GM21381 (cell line): ENCODE results near the gene STMND1.
"Not testable (repeated sequence)": the region's sequence is repeated elsewhere in the genome, so short reads cannot be mapped to it uniquely, and the experiment has no call there.

Experiments used
- ATAC-seq: cut with Tn5 transposase; IDR thresholded peaks from one replicate; pipeline ENCODE4 v1.9.1; 2021; ENCODE audit warnings: mild to moderate bottlenecking, moderate library complexity; ENCODE audit not compliant: unreplicated experiment

The STMND1 gene

DNA sequence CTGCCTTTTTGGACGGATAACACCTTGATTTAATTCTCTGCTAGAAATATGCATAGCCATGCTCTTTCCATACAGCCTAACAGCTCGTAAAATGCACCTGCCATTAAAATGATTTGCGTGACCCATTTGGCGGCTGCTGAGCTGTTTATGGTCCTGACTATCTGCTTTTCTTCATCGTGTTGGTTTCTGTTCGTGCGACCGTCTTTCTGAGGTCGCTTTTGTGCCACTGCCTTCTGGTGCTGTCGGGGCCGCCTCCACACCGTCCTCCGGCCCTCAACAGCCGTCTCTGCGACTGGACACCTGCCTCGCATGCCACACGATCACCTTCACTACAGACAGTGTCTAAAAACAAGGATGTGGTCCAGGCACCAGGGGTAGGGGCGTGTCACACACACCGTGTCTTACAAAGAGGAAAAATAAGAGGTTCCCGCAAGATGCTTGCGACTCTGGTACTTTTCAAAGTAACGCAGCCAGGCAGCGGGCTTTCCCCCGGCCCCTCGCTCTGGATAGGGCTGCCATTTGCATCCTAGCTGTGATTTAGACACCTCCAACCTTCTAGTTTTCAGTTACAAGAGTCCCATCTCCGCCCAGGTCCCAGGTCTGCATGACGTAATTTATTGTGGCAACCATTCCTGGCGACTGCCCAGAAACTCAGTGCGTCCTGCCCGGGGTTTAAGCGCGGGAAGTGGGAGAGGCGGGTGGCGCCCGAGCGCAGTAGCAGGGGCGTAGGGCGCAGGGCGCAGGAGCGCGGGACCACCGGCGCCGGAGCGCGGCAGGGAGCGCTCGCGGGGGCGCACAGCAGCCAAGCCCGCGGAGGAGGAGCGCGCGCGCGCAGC lies at the start of gene STMND1:
STMND1 (plus strand) TSS at position 629 of the 836 bp plus-strand sequence. CDS start 208 bp downstream, outside the sequence.
- no peak for ATAC-seq

DNA sequence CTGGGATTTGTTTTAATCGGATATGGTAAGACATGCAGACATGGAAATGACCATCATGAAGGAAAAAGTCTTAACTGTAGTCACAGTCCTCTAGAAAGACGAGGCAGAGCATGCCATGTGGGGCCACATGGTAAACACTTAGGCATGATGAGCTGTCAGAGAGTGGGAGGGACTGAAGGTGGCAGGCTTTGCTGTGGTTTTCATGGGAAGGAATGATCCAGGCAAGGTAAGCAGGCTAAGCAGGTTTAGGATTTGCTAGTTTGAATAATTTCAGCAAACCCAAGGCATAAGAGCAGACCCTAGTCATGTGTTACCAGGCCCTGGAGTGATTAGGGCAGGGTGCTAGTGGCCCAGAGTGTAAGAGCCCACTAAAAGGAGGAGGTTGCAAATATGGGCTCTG lies 47.2 kb upstream of the STMND1 start:
- no peak for ATAC-seq

DNA sequence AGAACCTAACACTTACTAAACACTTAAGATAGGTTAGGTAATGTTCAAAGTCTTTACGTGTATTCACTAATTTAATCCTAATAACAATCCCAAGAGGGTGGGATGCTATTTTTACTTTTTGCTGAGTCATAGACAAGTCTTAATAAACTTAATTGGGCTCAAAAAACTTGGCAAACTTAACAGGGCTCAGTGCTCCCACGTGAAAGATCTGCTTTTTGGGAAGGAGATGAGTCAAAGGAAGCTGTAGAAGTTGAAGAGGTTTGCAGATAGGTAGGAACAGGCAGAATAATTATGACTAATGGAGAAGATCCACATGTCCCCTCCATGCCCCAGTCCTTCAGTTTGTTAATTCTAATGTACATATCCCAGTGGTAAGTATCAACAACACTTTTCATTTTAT lies 44.5 kb upstream of the STMND1 start:
- no peak for ATAC-seq

DNA sequence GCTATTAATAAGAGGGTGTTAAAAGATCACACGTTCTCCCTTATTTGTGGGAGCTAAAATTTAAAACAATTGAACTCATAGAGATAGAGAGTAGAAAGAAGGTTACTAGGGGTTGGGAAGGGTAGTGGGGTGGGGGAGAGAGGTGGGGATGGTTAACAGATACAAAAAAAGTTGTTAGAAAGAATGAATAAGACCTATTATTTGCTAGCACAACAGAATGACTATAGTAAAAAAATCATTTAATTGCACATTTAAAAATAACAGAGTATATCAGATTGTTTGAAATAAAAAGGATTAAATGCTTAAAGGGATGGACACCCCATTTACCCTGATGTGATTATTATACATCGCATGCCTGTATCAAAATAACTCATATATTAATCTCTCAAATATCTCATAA lies 43.3 kb upstream of the STMND1 start:
- no peak for ATAC-seq

DNA sequence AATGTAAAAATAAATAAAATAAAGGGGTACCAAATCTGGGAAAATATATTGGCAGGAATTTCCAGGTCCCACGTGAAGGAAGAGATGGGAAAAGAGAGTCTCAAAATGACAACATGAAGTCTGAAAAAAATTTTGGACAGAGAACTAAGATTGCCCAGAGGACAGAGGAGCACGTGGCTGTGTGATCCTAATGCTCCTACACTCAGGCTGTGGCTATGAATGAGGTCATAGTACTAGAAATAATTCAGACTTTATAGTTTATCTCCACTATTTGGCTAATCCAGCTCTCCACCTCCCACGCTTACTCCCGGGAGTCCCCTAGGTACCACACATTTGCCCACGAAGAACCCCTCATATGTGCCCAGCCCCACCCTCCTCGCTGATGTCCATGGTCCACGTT lies 42.8 kb upstream of the STMND1 start:
- no peak for ATAC-seq

DNA sequence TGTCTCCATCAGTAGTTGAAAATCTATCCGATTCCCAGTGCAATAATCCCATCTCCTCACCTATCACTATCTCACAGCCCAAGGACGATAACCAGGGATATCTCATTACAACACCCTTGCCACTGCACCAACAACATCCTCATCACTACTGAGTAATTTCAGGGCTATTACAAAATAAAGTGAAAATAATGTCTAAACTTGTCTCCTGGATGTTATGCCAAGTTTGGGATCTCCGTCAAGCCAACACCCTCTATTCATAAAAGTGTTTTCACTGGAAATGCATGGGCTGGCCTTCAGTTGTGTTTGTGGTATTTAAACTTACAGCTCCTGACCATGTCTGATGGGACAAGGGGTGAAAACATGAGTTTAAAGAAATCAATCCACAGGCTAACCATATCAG lies 42.0 kb upstream of the STMND1 start:
- ATAC-seq: no peak

DNA sequence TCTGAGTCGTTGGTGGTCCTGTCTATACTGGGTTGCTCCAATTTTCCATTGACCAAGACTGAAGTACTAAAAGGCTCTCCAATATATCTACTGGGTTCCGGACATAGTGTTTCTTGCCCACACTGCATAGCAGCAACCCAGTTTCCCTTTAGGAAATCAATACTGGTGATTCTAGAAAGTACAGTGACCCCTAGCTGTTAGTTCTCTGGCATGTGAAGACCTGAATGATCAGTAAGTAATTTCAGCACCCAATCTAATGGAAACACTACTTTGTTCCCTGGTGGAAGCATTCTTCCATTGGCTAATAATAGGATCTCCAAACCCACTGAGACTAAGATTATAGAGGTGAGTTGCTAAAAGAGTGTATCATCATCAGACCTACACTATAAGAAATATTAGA lies 40.8 kb upstream of the STMND1 start:
- no peak for ATAC-seq

DNA sequence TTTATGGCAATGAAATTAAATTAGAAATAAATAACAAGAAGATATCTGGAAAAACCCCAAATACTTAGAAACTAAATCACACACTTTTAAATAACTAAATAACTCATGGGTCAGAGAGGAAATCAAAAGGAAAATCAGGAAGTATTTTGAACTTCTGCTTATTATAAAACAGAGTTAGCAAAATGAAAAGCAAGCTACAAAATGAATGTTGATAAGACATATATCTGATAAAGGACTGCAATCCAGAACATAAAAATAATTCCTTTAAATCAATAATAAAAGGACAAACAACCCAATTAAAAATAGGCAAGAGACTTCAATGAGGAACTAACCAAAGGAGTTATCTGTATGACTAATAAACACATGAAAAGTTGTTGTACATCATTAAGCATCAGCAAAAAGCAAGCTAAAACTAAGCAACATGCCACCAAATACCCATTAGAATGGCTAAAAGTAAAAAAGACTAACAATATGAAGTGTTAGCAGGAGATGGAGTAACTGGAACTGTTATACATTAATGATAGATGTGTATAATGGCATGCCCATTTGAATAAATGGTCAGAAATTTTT lies 38.9 kb upstream of the STMND1 start:
- no peak for ATAC-seq

DNA sequence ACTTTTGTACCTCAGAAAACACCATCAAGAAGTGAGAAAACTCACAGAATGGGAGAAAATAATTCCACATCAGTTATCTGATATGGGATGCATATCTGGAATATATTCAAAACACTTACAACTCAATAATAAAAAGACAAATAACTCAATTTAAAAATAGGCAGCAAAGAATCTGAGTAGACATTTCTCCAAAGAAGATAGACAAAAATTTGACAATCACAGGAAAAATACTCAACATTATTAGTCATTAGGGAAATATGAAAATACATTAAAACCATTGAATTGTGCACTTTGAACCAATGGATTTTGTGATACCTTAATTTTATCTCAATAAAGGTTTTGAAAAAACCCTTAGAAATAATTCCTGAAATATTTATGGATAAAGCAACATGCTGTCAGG lies 36.9 kb upstream of the STMND1 start:
- ATAC-seq: no peak

DNA sequence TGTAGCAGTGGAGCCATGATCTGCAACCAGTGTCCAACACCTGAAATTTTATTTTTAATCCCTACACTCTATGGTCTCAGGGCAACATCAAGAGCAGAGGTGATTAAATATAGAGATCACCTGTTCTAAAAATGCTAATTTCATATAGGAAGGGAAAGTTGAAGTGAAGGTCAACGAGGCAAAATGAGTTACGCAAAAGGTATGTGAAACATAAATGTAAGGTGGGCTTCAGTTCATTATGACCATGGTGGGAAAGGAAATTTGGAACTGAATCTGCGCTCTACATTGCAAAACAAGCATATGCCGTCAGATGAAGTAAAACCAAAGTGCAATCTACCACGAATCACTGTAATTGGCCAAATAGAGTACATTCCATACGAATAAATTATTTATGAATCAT lies 35.2 kb upstream of the STMND1 start:
- ATAC-seq: no peak

DNA sequence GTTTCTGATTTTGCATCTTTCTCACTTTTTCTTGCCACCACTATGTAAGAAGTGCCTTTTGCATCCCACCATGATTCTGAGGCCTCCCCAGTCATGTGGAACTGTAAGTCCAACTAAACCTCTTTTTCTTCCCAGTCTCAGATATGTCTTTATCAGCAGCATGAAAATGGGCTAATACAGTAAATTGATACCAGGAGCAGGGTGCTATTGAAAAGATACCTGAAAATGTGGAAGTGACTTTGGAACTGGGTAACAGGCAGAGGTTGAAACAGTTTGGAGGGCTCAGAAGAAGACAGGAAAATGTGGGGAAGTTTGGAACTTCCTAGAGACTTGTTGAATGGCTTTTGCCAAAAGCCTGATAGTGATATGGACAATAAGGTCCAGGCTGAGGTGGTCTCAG lies 32.9 kb upstream of the STMND1 start:
- not testable (repeated sequence) for ATAC-seq

DNA sequence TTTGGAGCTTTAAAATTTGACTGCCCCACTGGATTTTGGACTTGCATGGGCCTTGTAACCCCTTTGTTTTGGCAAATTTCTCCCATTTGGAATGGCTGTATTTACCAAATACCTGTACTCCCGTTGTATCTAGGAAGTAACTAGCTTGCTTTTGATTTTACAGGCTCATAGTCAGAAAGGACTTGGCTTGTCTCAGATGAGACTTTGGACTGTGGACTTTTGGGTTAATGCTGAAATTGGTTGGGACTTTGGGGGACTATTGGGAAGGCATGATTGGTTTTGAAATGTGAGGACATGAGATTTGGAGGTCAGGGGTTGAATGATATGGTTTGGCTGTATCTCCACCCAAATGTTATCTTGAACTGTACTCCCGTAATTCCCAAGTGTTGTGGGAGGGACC lies 31.4 kb upstream of the STMND1 start:
- ATAC-seq: not testable (repeated sequence)

DNA sequence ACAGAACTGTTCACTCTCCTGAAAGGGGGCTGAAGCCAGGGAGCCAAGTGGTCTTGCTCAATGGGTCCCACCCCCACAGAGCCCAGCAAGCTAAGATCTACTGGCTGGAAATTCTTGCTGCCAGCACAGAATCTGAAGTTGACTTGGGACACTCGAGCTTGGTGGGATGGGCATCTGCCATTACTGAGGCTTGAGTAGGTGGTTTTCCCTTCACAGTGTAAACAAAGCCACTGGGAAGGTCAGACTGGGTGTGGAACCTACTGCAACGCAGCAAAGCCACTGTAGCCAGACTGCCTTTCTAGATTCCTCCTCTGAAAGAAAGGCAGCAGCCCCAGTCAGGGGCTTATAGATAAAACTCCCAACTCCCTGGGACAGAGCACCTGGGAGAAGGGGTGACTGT lies 28.3 kb upstream of the STMND1 start:
- not testable (repeated sequence) for ATAC-seq

DNA sequence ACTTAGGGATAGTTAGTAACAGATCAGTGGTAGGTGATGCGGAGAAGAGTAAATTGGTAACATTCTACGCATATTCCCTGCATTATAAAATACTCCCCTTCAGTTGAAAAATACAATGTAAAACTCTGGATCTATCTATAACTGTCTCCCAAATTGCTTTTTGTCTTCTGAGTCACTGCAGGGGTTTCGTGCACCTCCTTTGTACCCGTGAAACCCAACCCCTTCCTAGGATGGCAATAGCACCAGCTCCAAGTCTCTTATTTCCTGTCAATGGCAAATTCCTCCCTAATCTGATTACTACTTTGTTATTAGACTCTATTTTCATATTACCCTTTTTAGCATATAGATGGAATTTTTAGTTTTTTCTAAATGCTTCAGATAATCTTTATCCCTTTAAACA lies 20.6 kb upstream of the STMND1 start:
- no peak for ATAC-seq

DNA sequence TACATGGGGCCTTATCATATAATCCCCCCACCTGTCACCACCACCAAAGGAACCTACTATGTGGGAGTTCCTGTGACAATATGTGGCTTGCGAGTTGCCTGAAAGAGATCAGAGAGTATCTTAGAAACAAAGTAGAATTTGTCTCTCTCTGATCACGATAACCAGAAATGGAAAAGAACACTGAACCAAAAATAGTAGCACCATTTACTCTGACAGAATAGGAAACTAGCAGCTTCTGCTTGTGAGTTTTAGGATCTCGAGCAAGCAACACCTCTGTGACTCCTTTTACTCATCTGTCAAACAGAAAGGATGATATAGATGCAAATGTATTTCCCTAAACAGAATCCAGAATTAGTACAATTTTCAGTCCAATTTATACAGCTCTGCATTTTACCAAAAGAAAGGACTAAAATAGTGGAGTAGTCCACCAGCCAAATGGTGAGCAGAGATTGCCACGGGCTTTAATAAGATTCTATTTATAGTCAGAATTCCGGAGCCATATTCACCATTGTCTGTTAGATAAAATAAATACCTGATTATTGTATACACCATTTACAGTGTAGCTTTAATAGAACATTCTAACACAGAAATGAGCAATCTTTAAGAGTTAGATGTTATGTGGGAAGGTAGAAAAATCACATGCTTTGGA lies 19.9 kb upstream of the STMND1 start:
- ATAC-seq: no peak

DNA sequence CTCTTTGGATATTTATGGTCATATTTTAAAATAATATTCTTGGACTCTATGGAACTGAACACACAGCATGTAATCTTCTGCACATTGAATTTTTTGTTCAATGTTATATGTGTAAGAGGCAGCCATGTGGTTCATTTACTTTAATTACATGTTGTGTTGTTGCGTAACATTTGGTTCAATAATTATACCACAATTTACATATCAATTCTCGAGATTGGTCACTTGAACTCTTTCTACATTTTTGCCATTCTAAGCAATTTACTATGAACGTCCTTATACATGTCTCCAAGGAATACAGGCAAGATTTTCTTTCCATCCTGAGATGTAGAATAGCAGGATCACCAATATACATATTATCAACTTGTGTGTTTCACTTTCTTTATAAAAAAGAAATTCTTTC lies 18.5 kb upstream of the STMND1 start:
- ATAC-seq: no peak

DNA sequence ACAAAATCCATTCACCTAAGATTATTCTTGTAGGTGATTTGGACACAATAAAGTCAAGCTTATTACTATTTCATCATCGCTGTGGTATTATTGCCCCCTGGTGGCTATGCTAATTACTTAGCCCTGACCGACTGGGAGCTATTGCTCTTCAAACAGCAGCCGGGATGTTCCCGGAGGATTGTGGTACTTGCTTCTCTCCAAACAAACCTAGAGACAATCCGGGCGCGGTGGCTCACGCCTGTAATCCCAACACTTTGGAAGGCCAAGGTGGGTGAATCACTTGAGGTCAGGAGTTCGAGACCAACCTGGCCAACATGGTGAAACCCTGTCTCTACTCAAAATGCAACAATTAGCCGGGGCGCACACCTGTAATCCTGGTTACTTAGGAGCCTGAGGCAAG lies 15.4 kb upstream of the STMND1 start:
- no peak for ATAC-seq

DNA sequence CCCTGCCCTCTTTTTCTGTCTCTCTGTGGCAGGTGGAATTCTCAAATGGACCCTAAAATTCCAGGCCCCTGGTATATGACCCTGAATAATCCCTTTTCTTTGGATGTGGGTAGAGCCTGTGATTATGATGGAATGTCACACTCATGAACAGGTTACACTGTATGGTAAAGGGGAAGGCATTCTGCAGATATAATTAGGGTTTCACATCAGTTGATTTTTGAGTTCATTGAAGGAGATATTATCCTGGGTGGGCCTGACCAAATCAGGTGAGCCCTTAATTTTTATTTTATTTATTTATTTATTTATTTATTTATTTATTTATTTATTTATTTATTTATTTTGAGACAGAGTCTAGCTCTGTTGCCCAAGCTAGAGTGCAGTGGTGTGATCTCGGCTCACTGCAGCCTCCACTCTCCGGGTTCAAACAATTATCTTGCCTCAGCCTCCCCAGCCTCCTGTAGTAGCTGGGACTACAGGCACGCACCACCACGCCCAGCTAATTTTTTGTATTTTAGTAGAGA lies 13.7 kb upstream of the STMND1 start:
- ATAC-seq: no peak

DNA sequence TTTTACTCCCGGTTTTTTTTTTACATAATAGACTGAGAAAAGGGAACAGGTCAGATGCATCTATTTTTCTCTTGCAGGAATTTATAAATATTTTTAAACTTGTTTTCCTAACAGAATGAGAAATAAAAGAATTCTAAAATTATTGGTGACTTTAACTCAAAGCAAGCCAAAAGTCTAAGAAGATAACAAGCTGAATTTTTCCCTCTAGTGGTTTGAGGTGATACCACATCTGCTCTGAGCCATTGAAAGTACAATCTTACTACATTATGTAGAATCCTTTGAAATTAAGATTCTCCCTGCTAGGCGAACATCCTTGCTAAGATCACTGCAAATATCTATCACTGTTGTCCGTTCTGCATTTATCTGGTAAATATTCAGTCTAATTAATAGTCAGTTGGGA lies 10.7 kb upstream of the STMND1 start:
- no peak for ATAC-seq

DNA sequence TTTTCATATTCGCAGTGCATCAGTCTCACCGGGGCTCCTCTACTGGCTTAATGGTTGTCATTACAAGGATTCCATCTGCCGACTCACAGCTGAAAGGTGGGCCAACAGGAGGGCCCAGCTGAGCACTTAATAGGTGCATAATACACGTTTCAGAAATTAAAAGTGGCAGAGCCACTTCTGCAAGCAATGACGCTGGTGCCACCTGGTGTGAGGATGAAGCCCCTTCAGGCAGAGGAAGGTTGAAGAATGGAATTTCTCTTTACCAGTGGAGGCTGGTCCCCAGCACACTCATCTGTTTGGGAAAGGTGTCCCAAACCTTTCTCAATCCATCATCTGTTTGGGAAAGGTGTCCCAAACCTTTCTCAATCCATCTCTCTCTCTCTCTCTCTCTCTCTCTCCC lies 8.2 kb upstream of the STMND1 start:
- no peak for ATAC-seq

DNA sequence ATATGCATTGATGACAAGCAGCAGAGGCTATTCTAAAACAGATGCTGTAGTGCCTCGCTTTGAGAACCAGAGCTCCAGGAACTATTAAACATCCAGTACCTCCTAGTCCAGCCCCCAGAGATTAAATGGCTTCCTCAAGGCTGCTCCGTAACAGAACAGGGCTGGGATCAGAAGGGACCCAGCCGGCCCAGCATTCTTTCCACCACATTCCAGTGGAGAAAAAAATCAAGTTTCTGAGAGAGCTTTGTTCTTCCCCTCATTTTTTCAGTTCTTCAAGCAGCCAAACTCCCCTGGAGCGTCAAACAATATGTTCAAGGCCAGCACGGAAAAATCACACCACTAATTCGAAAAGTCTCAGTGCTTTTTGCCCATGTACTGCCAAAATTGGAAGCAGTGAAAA lies 5.8 kb upstream of the STMND1 start:
- no peak for ATAC-seq

DNA sequence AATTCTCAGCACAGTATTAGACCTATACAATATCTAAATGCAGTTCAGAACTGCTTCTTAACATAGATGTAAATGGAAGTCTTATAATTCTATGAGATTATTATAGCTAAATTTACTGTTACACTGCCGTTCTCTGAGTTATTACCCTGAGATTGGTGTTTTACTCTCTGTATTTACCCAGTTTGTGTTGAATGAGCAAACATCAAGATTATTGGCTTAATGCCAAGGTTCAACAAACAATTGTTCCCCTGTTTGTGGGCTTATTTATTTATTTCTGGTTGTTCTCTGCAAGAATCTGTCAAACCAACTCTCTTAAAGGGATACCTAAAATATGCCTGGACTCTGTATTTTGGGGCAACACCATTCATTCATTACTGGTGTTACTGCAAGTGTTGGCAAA lies 5.2 kb upstream of the STMND1 start:
- no peak for ATAC-seq
